HG03108 (cell line): ENCODE results near the gene ALCAM.
A peak's percentile ranks its signal among the peaks of the same experiment; 100 is the strongest.

ENCODE experiments used
- ATAC-seq: cut with Tn5 transposase; IDR thresholded peaks from one replicate; pipeline ENCODE4 v1.9.1; 2021; ENCODE audit warnings: moderate library complexity; ENCODE audit not compliant: unreplicated experiment

The ALCAM gene

DNA sequence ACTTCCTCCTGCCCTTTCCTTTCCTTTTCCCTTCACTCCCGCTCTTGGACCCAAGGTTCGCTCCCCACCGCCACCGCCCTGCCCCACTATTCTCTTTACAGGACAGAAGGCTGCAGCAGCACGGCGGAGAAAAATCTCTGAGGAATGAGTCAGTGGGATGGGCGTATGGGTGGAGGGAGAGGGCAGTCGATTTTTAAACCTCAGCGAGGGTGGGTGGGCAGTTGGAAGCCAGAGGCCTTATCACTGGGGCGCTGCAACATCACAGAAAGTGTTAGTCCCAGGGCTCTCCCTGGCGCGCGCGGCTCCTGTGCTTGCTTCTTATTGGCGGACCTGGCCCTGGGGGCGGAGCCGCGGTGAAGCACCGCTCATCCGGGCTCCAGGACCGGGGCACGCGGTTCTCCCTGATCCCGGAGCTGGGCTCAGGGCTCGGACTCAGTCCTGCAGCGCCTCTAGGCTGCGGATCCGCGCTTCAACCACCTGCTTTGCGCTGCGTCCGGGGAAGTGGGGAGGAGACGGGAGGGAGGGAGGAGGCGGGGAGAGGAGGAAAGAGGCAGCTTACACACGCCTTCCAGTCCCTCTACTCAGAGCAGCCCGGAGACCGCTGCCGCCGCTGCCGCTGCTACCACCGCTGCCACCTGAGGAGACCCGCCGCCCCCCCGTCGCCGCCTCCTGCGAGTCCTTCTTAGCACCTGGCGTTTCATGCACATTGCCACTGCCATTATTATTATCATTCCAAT lies at the start of gene ALCAM:
TSS of gene ALCAM (plus strand) at position 584 of the 737 bp plus-strand sequence.
- peak; percentile 54 for ATAC-seq

DNA sequence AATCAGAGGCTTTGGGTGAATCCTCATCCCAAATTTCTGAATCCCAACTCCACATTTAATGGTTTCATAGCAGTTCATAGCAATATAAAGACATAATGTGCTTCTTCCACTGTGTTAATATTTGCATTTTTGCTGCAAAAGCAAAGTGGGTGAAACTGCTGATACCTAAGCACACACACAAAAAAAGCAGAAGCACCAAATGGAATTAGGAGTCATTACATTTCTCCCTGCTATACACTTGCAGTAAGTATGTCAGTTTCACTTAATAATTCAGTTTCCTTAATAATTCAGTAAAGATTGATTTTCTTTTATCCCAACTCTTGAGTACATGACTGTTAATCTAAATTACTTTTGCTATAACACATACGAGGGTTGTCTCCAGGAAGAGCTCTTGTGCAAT lies 48.9 kb upstream of the ALCAM start:
- no peak for ATAC-seq

- peak; percentile 96 for ATAC-seq
Measured at GRCh38 chr3:105322570-105323273, 44.0 kb upstream of the ALCAM start.

DNA sequence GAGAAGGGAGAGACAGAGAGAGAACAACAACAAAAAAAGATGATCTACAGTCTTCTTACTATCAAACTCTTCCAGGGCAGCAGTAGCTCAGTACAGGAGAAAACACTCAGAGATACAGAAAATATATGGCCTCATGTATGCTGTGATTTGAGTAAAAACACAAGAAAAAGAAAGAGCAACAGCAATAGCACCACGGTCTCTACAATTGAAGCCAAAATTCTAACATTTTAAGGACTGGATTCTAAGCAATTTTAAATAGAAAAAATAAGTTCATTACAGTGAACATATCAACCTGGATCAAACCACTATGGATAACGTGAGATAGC lies 43.5 kb upstream of the ALCAM start:
- no peak for ATAC-seq

- no peak for ATAC-seq
Measured at GRCh38 chr3:105324951-105325350, 41.8 kb upstream of the ALCAM start.

- ATAC-seq: no peak
Measured at GRCh38 chr3:105327662-105328337, 38.9 kb upstream of the ALCAM start.

- ATAC-seq: no peak
Measured at GRCh38 chr3:105328338-105328730, 38.4 kb upstream of the ALCAM start.

DNA sequence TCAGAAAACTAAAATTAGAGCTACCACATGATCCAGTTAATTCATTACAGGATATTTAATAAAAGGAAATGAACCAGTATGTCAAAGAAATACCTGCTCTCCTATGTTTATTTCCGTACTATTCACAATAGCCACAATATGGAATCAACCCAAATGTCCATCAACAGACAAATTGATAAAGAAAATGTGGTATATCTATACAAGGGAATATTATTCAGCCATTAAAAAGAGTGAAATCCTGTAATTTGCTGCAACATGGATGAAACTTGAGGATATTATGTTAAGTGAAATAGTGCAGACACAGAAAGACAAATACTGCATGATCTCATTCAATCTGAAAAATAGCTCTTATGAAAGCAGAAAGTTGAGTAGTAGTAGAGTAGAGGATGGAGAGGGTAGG lies 33.7 kb upstream of the ALCAM start:
- no peak for ATAC-seq

DNA sequence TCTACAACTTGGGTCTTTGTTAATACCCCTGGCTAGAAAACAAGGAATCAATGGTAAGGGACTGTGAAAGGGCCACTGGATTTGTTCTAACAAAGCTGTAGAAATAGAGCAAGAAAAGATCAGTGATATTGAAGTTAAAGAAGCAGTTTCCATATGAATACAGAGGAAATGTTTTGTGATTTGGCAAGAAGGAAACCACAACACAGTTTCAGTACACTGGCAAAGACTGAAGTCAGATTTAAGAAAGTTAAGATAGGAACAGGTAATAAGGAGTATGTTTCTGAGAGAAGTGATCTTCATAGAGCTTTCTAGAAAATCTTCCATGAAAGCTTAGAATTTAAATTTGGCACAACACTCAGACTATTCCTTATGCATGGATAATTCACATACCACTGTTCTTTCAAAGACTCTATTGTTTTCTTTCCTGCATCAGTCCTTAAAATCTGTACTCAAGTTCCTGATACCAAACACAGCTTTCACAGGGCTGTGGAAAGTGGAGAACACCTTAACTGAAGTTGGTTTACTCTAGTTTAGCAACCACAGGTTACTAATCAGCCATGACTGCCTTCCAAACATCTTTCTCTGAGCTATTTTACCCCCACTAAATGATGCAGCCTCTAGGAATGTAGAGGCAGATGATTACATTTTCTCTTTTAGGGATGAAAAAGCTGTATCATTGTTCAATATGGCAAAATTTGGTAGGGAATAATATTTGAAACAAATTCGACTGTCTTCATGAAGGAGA lies 32.4 kb upstream of the ALCAM start:
- ATAC-seq: peak; percentile 66

DNA sequence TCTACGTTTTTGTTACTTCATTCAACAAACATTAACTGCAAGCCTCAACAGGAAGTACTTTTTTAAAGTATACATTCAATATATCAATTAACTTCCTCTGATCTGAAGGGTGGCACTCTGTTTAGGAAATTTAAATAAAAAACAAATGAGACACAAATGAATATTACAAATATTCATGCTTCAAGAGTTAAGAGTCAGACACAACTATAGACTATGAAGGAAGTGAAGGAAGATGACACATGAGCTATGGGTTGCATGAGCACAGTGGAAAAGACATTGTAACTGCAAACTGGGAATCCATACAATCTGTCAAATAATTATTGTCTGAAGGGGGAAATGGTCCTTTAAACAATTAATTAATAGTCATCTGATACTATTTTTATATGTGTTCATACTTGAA lies 26.8 kb upstream of the ALCAM start:
- no peak for ATAC-seq

DNA sequence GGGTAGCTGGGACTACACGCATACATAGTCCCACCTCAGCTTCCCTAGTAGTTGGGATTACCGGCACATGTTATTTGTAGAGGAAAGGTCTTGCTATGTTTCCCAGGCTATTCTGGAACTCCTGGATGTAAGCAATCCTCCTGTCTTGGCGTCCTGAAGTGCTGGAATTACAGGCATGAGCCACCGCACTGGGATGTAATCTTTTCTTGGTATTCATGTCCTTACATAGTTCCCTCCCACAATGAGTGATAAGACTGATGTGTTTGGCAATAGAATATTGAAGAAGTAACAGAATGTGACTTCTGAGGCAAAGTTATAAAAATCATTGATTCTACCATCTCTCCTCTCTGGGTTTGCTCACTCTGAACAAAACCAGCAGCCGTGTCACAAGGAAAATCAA lies 22.7 kb upstream of the ALCAM start:
- no peak for ATAC-seq

DNA sequence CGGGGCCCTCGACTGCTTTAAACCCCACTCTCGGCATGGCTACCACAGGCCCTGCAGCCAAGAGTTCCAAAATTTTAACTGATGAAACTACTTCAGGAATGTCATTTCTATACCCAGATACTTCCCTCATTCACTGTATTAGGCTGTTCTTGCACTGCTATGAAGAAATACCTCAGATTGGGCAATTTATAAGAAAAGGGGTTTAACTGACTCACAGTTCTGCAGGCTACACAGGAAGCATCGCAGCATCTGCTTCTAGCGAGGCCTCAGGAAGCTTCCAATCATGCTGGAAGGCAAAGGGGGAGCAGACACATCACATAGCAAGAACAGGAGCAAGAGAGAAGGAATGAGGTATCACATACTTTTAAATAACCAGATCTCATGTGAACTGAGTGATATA lies 21.6 kb upstream of the ALCAM start:
- ATAC-seq: no peak

DNA sequence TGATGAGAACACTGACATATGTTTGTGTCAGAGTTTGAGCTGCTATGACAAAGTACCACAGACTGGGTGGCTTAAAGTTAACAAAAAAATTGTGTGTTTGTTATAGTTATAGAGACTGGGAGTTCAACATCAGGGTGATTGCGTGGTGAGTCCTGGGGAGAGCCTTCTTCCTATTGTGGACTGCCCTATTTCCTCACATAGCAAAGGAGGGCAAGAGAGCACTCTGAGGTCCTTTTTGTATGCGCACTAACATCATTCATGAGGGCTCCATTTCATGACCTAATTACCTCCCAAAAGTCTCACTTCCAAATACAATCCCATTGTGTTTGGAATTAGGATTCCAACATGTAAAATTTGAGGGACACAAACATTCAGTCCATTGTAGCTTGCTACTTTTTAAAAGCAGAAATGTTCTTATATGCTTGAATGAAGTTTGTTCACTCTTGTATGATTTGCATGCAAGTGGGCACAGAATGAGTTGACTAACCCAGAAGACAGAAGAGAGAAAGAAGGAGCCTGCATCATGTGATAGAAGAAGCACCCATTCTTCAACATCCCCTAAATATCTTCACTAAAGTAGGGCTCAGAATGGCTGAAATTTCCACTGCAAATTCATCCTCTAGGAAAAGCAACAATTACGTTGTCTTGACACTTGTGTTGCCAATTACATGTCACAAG lies 18.9 kb upstream of the ALCAM start:
- peak; percentile 73 for ATAC-seq

DNA sequence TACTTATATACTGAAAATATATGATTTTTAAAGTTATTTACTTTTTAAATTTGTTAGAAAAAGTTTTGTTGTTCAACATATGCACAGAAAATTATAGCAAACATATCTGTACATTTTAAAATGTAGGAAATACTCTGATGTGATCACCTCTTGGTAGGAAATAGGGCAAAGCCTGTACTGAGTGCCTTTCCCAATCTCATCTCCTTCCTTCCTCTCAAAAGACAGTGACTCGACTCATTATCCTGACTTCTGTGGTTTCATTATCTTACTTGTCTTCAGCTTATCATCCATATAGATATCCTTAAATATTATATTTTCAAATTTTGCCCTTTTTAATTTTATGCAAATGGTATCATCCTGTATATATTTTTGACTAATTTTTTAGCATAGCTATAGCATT lies 18.4 kb upstream of the ALCAM start:
- no peak for ATAC-seq

DNA sequence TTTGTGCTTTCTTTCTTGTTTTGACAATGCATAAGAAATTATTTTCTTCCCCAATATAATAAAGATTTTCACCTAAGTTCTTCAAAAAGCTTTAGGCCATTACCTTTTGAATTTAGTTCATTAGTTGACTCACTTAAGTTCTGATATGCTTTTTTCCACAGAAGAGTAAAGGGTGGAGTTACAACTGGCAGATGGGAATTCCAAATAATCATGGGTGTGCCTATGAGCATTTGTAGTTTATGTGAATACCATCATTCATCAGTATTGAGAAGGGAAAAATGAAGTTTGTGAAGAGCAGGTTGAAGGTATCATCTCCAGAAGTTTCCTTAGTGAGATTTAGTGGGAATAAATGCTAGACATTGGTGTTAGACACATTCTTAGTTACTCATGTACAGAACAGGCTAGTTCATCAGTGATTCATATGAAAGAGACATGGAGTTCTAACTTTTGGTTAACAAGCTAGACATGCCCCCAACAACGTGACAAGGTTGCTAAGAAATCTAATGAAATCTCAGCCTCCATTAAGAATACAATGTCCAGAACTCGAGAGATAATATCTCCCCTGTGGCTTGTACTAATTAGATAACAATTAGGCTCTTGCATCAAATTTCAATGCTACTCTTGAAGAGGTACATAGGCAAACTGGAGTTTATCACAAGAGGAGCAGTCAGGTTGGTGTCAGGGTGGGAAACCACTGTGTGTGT lies 16.9 kb upstream of the ALCAM start:
- no peak for ATAC-seq

- no peak for ATAC-seq
Measured at GRCh38 chr3:105351821-105352220, 14.9 kb upstream of the ALCAM start.

DNA sequence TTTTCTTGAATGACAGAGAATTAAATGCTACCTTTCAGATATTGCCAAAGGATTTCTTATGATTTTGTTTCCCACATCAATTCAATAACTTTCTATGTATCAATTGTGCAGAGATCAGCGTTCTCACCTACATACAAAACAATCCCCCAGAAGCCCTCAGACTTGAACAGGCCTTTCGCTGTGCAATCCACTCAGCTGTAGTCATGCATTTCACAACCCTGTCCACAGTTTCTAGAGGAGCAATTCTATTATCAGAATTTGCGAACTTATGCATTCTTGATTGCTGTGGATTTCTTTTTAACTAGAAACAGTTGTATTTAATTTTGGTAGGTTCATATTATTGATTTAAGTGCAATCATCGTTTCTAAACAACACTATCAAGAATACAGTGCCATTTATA lies 13.7 kb upstream of the ALCAM start:
- no peak for ATAC-seq

- ATAC-seq: peak; percentile 39
Measured at GRCh38 chr3:105353485-105354161, 13.1 kb upstream of the ALCAM start.

DNA sequence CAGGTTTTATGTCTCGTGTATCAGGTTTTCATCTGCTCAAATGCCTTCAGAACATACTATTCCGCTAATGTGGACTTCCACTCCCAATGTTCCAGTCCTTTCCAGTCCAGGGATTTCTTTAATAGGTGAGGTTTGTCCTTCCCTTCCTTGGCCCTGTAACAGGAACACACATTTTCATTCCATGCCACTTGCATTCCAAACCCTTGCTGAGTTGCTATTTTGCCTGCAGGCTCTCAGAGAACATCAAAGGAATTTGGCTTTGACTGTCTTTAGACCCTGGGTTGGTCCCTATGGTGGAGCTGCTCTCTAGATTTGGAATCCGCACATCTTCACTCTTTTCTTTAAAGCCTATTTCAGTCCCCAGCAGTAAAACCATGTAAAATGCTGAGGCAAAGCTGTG lies 12.3 kb upstream of the ALCAM start:
- ATAC-seq: no peak
